Gastroesophageal sphincter (tissue), 3 donors: ENCODE measurements around the gene ACOXL.

Experiments
- CTCF ChIP-seq, 4 experiments: fragments of 200-600 bp in 2 of 4; fragments of 450-650 bp in 2 of 4; sonication (generic) in 1 of 4; IDR thresholded peaks; one replicate each; pipeline ENCODE4 v1.5.1; 2017 to 2019; ENCODE audit warnings: antibody characterized with exemption in 4 of 4, mild to moderate bottlenecking in 2 of 4, moderate library complexity in 2 of 4
- POLR2A ChIP-seq, 2 donors: fragments of 450-650 bp; IDR thresholded peaks; one replicate each; pipeline ENCODE4 v1.6.1; 2017; ENCODE audit warnings: antibody characterized with exemption in 2 of 2, mild to moderate bottlenecking in 2 of 2, moderate library complexity in 1 of 2
- POLR2AphosphoS5 ChIP-seq: sonication (generic); formaldehyde crosslinking; IDR thresholded peaks from one replicate; pipeline ENCODE4 v1.6.1; 2017; ENCODE audit warnings: antibody characterized with exemption

GRCh38 chr2:110877031-110877827 lies 144.9 kb downstream of the ACOXL start:
- no peak for TF ChIP-seq CTCF (IDR thresholded peaks at IDR 0.05)
- no peak for TF ChIP-seq POLR2A (IDR thresholded peaks at IDR 0.05)
- no peak for TF ChIP-seq POLR2AphosphoS5
